GM06990 (cell line): ENCODE measurements around the gene EVC2.

Source experiments
- DNase-seq: peaks from one replicate; pipeline ENCODE4 v3.0.0-alpha.2; 2011; ENCODE audit not compliant: insufficient read length; ENCODE audit errors: extremely low read depth
- H3K27me3 ChIP-seq: replicated peaks from 2 replicates; pipeline ENCODE4 v1.6.0; 2011; ENCODE audit warnings: low read length; ENCODE audit not compliant: control insufficient read depth, insufficient read depth
- H3K36me3 ChIP-seq: 2 replicates; pipeline ENCODE4 v1.5.1; 2011; ENCODE audit warnings: low read length; ENCODE audit not compliant: control insufficient read depth, insufficient read depth
- H3K4me3 ChIP-seq: replicated peaks from 2 replicates; pipeline ENCODE4 v1.5.1; 2011; ENCODE audit warnings: low read depth, mild to moderate bottlenecking, control low read depth, low read length
- TF ChIP-seq, protein P1 (sequence below): IDR thresholded peaks from 2 replicates; pipeline ENCODE4 v1.5.1; 2011; ENCODE audit warnings: low read length, control low read depth, mild to moderate bottlenecking, inconsistent platforms; ENCODE audit not compliant: insufficient read depth, poor library complexity, severe bottlenecking

EVC2 gene

DNA sequence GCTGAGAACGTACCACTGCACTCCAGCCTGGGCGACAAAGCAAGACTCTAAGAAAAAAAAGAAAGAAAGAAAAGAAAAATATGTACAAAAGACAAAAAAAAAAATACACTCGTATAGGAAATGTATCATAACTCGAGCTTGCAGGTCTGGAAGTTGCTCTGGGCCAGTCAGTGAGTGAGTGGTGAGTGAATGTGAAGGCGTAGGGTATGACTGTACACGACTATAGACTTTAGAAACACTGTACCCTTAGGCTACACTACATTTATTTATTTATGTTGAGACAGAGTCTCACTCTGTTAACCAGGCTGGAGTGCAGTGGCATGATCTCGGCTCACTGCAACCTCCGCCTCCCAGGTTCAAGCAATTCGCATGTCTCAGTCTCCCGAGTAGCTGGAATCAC, 29.4 kb downstream of the EVC2 start:
- TF ChIP-seq, protein P1, sequence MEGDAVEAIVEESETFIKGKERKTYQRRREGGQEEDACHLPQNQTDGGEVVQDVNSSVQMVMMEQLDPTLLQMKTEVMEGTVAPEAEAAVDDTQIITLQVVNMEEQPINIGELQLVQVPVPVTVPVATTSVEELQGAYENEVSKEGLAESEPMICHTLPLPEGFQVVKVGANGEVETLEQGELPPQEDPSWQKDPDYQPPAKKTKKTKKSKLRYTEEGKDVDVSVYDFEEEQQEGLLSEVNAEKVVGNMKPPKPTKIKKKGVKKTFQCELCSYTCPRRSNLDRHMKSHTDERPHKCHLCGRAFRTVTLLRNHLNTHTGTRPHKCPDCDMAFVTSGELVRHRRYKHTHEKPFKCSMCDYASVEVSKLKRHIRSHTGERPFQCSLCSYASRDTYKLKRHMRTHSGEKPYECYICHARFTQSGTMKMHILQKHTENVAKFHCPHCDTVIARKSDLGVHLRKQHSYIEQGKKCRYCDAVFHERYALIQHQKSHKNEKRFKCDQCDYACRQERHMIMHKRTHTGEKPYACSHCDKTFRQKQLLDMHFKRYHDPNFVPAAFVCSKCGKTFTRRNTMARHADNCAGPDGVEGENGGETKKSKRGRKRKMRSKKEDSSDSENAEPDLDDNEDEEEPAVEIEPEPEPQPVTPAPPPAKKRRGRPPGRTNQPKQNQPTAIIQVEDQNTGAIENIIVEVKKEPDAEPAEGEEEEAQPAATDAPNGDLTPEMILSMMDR: no peak
- Histone ChIP-seq H3K4me3 (no peak overlapping the region), H3K27me3 (no peaks in the 10 kb centered on the region), H3K36me3 (peaks cover 2% of the 10 kb centered on the region)
- DNase-seq: no peak

DNA sequence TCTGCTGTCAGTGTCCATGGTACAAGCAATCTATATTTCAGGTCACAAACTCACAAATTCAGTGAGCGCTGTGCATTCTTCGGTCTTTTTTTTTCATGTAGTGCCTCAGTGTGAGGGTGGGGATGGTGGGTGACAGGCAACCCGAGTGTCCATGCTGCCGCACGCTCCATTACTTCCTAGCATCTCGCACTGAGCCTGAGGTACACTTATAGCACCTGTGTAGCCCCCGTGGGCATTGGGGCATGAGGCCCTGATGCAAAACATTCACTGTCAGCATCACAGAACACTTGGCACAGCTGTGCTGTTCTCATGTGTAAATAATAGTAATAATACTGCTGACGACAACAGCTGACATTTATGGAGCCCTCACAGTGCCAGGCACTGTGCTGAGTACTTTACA, 31.6 kb downstream of the EVC2 start:
- Histone ChIP-seq H3K36me3 (peaks cover 2% of the 10 kb centered on the region), H3K27me3 (no peaks in the 10 kb centered on the region), H3K4me3 (no peak overlapping the region)
- no peak for DNase-seq
- TF ChIP-seq, protein P1: no peak

DNA sequence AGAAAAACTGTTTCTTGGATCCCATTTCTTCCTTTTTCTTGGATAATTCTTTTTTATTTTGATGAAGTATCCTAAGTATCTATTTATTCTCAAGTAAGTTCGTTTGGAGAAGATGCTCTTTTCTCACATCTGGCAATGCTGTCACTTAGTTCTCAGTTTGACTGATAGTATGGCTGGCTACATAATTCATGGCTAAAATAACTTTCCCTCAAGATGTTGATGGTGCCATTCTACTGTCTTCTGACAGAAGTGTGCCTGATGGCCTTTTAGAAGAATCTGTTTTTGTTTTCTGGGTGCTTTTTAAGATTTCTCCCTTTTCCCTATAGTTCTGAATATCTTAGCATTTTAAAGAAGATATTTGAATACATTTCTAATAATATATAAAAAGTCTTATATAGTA, 41.6 kb downstream of the EVC2 start:
- peaks cover 2% of the 10 kb centered on the region for H3K36me3 ChIP-seq
- TF ChIP-seq, protein P1: no peak
- H3K4me3 ChIP-seq: no peak overlapping the region
- DNase-seq: no peak
- H3K27me3 ChIP-seq: no peaks in the 10 kb centered on the region

DNA sequence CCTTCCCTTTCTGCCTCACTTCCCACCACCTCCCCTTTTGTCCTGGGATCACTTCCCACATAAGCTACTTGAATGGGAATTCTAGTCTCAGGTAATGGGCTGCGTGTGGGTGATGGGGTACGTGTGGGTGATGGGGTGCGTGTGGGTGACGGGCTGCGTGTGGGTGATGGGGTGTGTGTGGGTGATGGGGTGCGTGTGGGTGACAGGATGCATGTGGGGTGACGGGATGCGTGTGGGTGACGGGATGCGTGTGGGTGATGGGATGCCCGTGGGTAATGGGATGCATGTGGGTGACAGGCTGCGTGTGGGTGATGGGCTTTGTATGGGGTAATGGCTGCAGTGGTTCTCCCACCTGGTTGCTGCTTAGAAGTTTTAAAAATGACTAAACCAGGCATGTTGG, 43.6 kb downstream of the EVC2 start:
- Histone ChIP-seq H3K27me3 (no peaks in the 10 kb centered on the region), H3K4me3 (no peak overlapping the region), H3K36me3 (peaks cover 2% of the 10 kb centered on the region)
- DNase-seq: no peak
- TF ChIP-seq, protein P1: no peak

DNA sequence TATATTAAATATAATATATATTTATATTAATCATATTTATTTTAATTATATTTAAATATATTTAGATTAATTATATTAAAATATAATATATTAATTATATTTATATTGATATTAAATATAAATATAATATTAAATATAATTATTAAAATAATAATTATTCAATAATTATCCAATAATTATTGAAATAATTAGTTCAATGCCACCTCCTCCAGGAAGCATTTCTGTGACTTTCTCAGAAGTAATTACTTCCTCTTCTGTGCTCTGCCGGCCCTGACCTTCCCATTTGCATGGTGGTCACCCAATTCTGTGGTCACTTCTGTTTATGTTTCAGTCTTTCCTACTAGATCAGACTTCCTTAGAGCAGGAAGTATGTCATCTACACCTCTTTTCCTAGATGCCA, 45.8 kb downstream of the EVC2 start:
- Histone ChIP-seq H3K36me3 (peaks cover 2% of the 10 kb centered on the region), H3K27me3 (no peaks in the 10 kb centered on the region), H3K4me3 (no peak overlapping the region)
- TF ChIP-seq, protein P1: no peak
- no peak for DNase-seq

GRCh38 chr4:5661237-5661636, 47.1 kb downstream of the EVC2 start:
- Histone ChIP-seq H3K36me3 (peaks cover 4% of the 10 kb centered on the region), H3K4me3 (no peak overlapping the region), H3K27me3 (no peaks in the 10 kb centered on the region)
- DNase-seq: no peak
- TF ChIP-seq, protein P1: no peak
